Hepatocyte (in vitro differentiated cells): ENCODE results near the gene GRK3.

Experiments used
- CTCF ChIP-seq: fragments of 200-600 bp; sonication (generic); IDR thresholded peaks from 2 replicates; pipeline ENCODE4 v1.5.1; 2016; ENCODE audit warnings: antibody characterized with exemption, mild to moderate bottlenecking; ENCODE audit not compliant: poor library complexity
- EZH2 ChIP-seq: fragments of 200-600 bp; sonication (generic); IDR thresholded peaks from 2 replicates; pipeline ENCODE4 v1.6.1; 2016; ENCODE audit warnings: antibody characterized with exemption, mild to moderate bottlenecking, borderline replicate concordance

- TF ChIP-seq CTCF: no peak
- TF ChIP-seq EZH2: no peak
Observed at GRCh38 chr22:25655371-25655935, 91.0 kb downstream of the GRK3 start.
